ENCODE measurements around the gene MBD3L2.

- TF ChIP-seq CTCF (IDR thresholded peaks at IDR 0.05 in 2 of 3, conservative IDR thresholded peaks at IDR 0.05 in 1 of 3; ENCODE audit: insufficient read depth in 2 of 3, low read depth in 1 of 3, low read length in 3 of 3) = no peak
- no peak for TF ChIP-seq ZNF12 (CRISPR knock-in tag; IDR thresholded peaks at IDR 0.05)
- TF ChIP-seq, protein P1, sequence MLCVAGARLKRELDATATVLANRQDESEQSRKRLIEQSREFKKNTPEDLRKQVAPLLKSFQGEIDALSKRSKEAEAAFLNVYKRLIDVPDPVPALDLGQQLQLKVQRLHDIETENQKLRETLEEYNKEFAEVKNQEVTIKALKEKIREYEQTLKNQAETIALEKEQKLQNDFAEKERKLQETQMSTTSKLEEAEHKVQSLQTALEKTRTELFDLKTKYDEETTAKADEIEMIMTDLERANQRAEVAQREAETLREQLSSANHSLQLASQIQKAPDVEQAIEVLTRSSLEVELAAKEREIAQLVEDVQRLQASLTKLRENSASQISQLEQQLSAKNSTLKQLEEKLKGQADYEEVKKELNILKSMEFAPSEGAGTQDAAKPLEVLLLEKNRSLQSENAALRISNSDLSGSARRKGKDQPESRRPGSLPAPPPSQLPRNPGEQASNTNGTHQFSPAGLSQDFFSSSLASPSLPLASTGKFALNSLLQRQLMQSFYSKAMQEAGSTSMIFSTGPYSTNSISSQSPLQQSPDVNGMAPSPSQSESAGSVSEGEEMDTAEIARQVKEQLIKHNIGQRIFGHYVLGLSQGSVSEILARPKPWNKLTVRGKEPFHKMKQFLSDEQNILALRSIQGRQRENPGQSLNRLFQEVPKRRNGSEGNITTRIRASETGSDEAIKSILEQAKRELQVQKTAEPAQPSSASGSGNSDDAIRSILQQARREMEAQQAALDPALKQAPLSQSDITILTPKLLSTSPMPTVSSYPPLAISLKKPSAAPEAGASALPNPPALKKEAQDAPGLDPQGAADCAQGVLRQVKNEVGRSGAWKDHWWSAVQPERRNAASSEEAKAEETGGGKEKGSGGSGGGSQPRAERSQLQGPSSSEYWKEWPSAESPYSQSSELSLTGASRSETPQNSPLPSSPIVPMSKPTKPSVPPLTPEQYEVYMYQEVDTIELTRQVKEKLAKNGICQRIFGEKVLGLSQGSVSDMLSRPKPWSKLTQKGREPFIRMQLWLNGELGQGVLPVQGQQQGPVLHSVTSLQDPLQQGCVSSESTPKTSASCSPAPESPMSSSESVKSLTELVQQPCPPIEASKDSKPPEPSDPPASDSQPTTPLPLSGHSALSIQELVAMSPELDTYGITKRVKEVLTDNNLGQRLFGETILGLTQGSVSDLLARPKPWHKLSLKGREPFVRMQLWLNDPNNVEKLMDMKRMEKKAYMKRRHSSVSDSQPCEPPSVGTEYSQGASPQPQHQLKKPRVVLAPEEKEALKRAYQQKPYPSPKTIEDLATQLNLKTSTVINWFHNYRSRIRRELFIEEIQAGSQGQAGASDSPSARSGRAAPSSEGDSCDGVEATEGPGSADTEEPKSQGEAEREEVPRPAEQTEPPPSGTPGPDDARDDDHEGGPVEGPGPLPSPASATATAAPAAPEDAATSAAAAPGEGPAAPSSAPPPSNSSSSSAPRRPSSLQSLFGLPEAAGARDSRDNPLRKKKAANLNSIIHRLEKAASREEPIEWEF (CRISPR knock-in tag; IDR thresholded peaks at IDR 0.05) = no peak
These were observed 20.7 kb downstream of the MBD3L2 start for GRCh38 chr19:7069904-7070226.
